M059J (cell line): ENCODE data around the gene MYOG. TPM values are rescaled to one million over a fixed set of nuclear protein-coding genes. Genes with fewer than 3 reads are reported as not detected.

Experiments used
- total RNA-seq: library from RNA; depleted of rRNA; stranded (reverse); fragments of >200 nt; shearing (Covaris generic); gene quantifications from 2 replicates; pipeline ENCODE4 v1.2.3, GENCODE V29; 2014; rRNA removed

Gene MYOG
- total RNA-seq, 1 experiment from 2014 or later = not detected

Other genes starting within 250 kb of the MYOG start
- gene RABIF, start 196.9 kb downstream of the MYOG start, total RNA-seq = 10.0 and 11.7 TPM in 2 replicates
- gene KLHL12, start 158.8 kb downstream of the MYOG start, total RNA-seq = 26.3 and 26.4 TPM in 2 replicates
- gene ADIPOR1, start 127.7 kb downstream of the MYOG start, total RNA-seq = 149 and 150 TPM in 2 replicates
- gene CYB5R1, start 118.8 kb downstream of the MYOG start, total RNA-seq = 34.8 and 46.5 TPM in 2 replicates
- 84.6 and 99.6 TPM in 2 replicates for gene TMEM183A, start 78.6 kb downstream of the MYOG start, total RNA-seq
- gene PPFIA4, start 59.5 kb downstream of the MYOG start, total RNA-seq = 2.5 and 12.1 TPM in 2 replicates
- gene ADORA1, start 41.7 kb upstream of the MYOG start, total RNA-seq = 1.6 and 5.6 TPM in 2 replicates
- gene MYBPH, start 89.8 kb upstream of the MYOG start, total RNA-seq = not detected in 2 replicates
- not detected in 2 replicates for gene CHI3L1, start 100.7 kb upstream of the MYOG start, total RNA-seq
- gene CHIT1, start 143.7 kb upstream of the MYOG start, total RNA-seq = not detected in 2 replicates
- 0.67 and 1.2 TPM in 2 replicates for gene BTG2, start 219.5 kb upstream of the MYOG start, total RNA-seq